ENCODE results near the gene DCTPP1. TPM values are rescaled to one million over a fixed set of nuclear protein-coding genes. Genes with fewer than 3 reads are reported as not detected.
A peak's percentile ranks its signal among the peaks of the same experiment; 100 is the strongest.

The DCTPP1 gene
- total and polyA plus RNA-seq, 9 of the 15 experiments (the other 6 are each of a cell fraction or from before 2014, with no cell fraction given), result 45.0 to 132 (median 80.6) TPM

GRCh38 chr16:30395155-30395991 lies 34.5 kb downstream of the DCTPP1 start, which contains the start of gene ZNF48 (continued):
- TF ChIP-seq MYC (IDR thresholded peaks at IDR 0.05; ENCODE audit: low read depth, low read length) (peak; percentile 73), MYC (CRISPR knock-in tag; IDR thresholded peaks at IDR 0.05; ENCODE audit: borderline replicate concordance, low read depth) (no peak), GMEB1 (CRISPR knock-in tag; IDR thresholded peaks at IDR 0.05) (peak; percentile 77), E2F1 (CRISPR knock-in tag; IDR thresholded peaks at IDR 0.05) (0 out of 2 replicates have a peak, but pooled peaks have one; percentile 30), HMGN3 (IDR thresholded peaks at IDR 0.05; ENCODE audit: borderline replicate concordance, extremely low read depth, insufficient read length, low read depth, low read length) (peak; percentile 60), ZBTB2 (IDR thresholded peaks at IDR 0.05) (no peak), TBP (optimal IDR thresholded peaks at IDR 0.05; ENCODE audit: low read depth, low read length) (peak; percentile 50), FOXA3 (CRISPR knock-in tag; conservative IDR thresholded peaks at IDR 0.05 in 1 of 2, IDR thresholded peaks at IDR 0.05 in 1 of 2) (peak in 1 of 2 experiments; percentile 60; a peak in 1 of 4 replicates), HDAC6 (IDR thresholded peaks at IDR 0.05; ENCODE audit: low read depth, low read length) (no peak), ZFP91 (CRISPR knock-in tag; IDR thresholded peaks at IDR 0.05) (no peak), SOX6 (IDR thresholded peaks at IDR 0.05) (peak; percentile 44; the same call in 1 of the 2 replicates), L3MBTL2 (IDR thresholded peaks at IDR 0.05) (peak; percentile 53; the same call in 1 of the 2 replicates), GATAD2A (IDR thresholded peaks at IDR 0.05) (0 out of 2 replicates have a peak, but pooled peaks have one; percentile 28)
- TF ChIP-seq, protein P1, sequence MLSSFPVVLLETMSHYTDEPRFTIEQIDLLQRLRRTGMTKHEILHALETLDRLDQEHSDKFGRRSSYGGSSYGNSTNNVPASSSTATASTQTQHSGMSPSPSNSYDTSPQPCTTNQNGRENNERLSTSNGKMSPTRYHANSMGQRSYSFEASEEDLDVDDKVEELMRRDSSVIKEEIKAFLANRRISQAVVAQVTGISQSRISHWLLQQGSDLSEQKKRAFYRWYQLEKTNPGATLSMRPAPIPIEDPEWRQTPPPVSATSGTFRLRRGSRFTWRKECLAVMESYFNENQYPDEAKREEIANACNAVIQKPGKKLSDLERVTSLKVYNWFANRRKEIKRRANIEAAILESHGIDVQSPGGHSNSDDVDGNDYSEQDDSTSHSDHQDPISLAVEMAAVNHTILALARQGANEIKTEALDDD (IDR thresholded peaks at IDR 0.05), result no peak
- TF ChIP-seq, protein P2, sequence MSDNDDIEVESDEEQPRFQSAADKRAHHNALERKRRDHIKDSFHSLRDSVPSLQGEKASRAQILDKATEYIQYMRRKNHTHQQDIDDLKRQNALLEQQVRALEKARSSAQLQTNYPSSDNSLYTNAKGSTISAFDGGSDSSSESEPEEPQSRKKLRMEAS (CRISPR knock-in tag; IDR thresholded peaks at IDR 0.05), result no peak; the same call in none of the 2 replicates
- TF ChIP-seq, protein P3, sequence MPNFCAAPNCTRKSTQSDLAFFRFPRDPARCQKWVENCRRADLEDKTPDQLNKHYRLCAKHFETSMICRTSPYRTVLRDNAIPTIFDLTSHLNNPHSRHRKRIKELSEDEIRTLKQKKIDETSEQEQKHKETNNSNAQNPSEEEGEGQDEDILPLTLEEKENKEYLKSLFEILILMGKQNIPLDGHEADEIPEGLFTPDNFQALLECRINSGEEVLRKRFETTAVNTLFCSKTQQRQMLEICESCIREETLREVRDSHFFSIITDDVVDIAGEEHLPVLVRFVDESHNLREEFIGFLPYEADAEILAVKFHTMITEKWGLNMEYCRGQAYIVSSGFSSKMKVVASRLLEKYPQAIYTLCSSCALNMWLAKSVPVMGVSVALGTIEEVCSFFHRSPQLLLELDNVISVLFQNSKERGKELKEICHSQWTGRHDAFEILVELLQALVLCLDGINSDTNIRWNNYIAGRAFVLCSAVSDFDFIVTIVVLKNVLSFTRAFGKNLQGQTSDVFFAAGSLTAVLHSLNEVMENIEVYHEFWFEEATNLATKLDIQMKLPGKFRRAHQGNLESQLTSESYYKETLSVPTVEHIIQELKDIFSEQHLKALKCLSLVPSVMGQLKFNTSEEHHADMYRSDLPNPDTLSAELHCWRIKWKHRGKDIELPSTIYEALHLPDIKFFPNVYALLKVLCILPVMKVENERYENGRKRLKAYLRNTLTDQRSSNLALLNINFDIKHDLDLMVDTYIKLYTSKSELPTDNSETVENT (CRISPR knock-in tag; IDR thresholded peaks at IDR 0.05), result peak; percentile 98

Measured in K562 (cell line).